ENCODE data around the gene CAPZB.

DNA sequence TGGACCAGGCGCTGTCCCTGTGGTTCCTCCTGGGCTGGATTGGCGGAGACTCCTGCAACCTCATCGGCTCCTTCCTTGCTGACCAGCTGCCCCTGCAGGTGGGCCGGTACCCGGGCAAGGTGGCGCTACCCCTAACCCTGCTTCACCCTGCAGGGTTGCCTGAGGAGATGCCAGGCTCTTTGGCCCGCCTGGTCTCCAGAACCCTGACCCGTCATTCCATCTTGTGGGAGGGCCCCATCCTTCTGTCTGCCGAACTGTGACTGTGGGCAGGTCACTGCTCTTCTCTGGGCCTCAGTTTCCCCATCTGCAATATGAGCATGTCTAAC is 160.7 kb downstream of the CAPZB start:
- no peak for TF ChIP-seq RCOR1 (IDR thresholded peaks at IDR 0.05; ENCODE audit: low read length)
- no peak for TF ChIP-seq CTCF (IDR thresholded peaks at IDR 0.05)
- no peak for TF ChIP-seq RXRA (IDR thresholded peaks at IDR 0.05; ENCODE audit: borderline replicate concordance, low read depth)
- TF ChIP-seq, protein P1, sequence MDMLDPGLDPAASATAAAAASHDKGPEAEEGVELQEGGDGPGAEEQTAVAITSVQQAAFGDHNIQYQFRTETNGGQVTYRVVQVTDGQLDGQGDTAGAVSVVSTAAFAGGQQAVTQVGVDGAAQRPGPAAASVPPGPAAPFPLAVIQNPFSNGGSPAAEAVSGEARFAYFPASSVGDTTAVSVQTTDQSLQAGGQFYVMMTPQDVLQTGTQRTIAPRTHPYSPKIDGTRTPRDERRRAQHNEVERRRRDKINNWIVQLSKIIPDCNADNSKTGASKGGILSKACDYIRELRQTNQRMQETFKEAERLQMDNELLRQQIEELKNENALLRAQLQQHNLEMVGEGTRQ (IDR thresholded peaks at IDR 0.05; ENCODE audit: borderline replicate concordance, low read depth, low read length): no peak
- no peak for TF ChIP-seq CHD2 (IDR thresholded peaks at IDR 0.05; ENCODE audit: low read length, partially characterized antibody)
- TF ChIP-seq MXI1 (IDR thresholded peaks at IDR 0.05; ENCODE audit: low read depth, low read length): no peak

Measured in SK-N-SH (cell line).